GM12878 (cell line): ENCODE measurements around the gene FRMPD2.

Experiments used
- EGR1 ChIP-seq, 2 experiments: IDR thresholded peaks; 1 replicate in 1 of 2; 2 replicates in 1 of 2; pipeline ENCODE4 v1.6.1; 2011 to 2012; ENCODE audit warnings: low read depth in 2 of 2, low read length in 2 of 2, borderline replicate concordance in 1 of 2, mild to moderate bottlenecking in 1 of 2, moderate library complexity in 1 of 2
- HCFC1 ChIP-seq: fragments of 150-350 bp; IDR thresholded peaks from 2 replicates; pipeline ENCODE4 v1.6.1; 2014; ENCODE audit warnings: low read length
- SMAD1 ChIP-seq: fragments of 450-650 bp; IDR thresholded peaks from 2 replicates; pipeline ENCODE4 v1.6.1; 2018; ENCODE audit warnings: mild to moderate bottlenecking, low read depth; ENCODE audit not compliant: partially characterized antibody

GRCh38 chr10:48238826-48239520, 35.5 kb downstream of the FRMPD2 start:
- TF ChIP-seq HCFC1 (no peak), EGR1 (IDR thresholded peaks at IDR 0.05; ENCODE audit: borderline replicate concordance in 1 of 2, low read depth in 2 of 2, low read length in 2 of 2) (no peak), SMAD1 (no peak)
